Measurements from ENCODE around the gene SETBP1.

Gene SETBP1

GRCh38 chr18:44733069-44733753 lies 52.5 kb downstream of the SETBP1 start:
- no peak for DNase-seq

- no peak for DNase-seq
These were observed 53.2 kb downstream of the SETBP1 start for GRCh38 chr18:44733754-44734465.

GRCh38 chr18:44735096-44735495 lies 54.4 kb downstream of the SETBP1 start:
- no peak for DNase-seq

DNA sequence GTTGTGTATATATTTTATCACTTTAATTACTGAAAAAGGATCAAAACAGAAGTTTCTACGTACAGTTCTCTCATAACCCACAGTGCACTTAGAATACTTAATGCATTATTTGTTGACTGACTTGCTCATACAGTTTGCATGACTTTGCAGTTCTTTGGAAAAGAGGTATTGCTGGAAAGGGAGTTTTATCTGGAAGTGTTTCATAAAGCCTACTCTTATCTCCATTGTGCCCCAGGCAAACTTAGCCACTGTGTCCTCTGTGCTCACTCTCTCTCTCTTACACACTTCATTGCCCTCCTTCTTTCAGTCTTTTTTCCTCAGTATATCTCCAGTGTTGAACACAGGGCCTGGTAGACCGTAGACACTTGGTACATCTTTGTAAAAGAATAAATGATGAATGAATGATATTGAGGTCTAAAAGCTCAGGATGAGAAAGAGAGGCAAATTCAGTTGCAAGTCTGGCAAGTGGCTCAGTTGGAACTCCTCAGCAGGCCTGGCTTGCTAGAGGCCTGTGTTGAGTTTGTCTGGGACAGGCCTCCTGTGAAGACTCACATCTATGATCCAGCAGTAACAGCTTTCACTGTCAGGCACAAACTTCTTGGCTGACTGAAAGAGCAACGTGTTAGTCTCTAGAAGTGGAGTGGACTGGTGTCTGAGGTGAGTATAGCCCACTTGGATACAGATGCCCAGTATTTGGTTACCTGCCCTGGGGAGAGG lies 56.1 kb downstream of the SETBP1 start:
- DNase-seq = no peak

DNA sequence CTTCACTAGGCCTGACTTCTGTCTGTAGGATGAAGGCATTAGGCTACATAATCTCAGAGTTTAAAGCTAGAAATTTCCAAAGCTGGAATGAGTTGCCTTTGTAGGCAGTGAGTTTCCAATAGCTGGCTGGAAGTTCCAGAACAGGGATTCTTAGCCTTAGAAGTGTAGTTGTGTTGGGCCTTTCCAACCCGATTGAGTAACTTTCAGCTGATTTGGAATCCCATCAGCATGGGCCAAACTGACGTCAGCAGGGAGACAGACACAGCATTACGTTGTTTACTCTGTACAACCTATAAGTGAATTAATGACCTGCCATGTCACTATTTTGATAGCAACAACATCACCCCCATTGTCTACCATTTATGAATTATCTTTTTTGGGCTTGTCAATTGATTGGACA lies 56.9 kb downstream of the SETBP1 start:
- DNase-seq = no peak

- DNase-seq = no peak
These were observed 59.3 kb downstream of the SETBP1 start for GRCh38 chr18:44740000-44740399.

GRCh38 chr18:44741085-44741484 lies 60.4 kb downstream of the SETBP1 start:
- no peak for DNase-seq

GRCh38 chr18:44741511-44741910 lies 60.8 kb downstream of the SETBP1 start:
- no peak for DNase-seq

- DNase-seq = no peak
These were observed 61.4 kb downstream of the SETBP1 start for GRCh38 chr18:44742126-44742525.

GRCh38 chr18:44742718-44743311 lies 62.1 kb downstream of the SETBP1 start:
- no peak for DNase-seq

DNA sequence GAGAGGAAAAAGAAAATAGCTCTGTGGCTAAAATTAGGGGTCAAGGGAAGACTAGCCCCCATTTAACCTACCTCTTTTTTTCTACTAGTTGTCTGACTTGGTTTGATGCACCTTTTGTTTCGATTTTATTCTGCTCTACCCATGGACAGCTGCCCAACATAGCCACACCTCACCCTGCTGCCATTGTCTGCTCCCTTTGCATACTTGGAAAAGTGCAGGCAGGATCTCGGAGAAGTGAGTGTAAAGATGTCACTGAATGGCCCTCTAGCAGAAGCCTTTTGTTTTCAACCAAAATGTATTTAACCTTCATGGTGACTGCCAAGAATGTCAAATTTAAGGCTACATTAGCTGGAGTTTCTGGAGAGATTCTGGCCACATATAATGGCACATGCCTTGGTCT lies 62.9 kb downstream of the SETBP1 start:
- no peak for DNase-seq

GRCh38 chr18:44744161-44745121 lies 63.8 kb downstream of the SETBP1 start:
- no peak for DNase-seq

GRCh38 chr18:44747157-44747556 lies 66.5 kb downstream of the SETBP1 start:
- no peak for DNase-seq

DNA sequence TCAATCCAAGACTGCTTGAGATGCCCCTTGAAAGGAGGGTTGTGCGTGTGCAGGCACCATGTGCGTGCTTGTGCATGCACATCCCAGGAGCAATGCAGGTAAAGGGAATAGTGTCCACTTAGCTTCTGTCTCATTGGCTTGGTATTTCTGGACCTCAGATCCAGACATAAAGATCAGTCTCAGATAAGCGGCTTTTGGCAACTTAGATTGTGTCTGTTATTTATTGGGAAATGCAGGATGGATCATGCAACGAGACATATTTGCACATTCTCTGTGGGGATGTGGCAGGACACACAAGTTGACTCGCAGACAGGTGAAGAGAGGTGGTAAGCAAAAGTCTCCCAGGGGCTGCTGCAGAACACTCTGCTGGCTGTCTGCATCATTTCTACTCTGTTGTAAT lies 67.9 kb downstream of the SETBP1 start:
- DNase-seq = no peak

DNA sequence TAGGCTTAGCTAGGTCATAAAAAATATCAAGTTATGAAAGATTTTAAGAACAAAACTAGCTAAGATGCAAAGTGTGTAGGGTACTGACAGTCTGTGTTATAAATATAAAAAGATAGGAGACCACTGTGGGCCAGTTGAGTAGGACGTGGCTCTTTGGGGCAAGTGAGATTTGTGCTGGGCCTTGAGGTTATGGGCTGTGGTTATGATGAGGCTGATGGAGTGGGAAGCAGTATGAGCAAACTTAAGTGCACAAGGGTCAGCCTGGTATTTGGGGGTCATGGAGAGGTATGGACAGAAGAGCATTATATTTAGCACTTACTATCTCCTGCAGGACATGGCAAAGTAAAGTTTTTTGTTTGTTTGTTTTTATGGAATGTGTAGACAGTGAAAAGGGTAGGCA lies 70.1 kb downstream of the SETBP1 start:
- no peak for DNase-seq

GRCh38 chr18:44754567-44754966 lies 73.9 kb downstream of the SETBP1 start:
- no peak for DNase-seq

- no peak for DNase-seq
These were observed 78.4 kb downstream of the SETBP1 start for GRCh38 chr18:44758861-44759631.

- DNase-seq = no peak
These were observed 79.2 kb downstream of the SETBP1 start for GRCh38 chr18:44759925-44760342.

GRCh38 chr18:44761812-44762211 lies 81.1 kb downstream of the SETBP1 start:
- no peak for DNase-seq

DNA sequence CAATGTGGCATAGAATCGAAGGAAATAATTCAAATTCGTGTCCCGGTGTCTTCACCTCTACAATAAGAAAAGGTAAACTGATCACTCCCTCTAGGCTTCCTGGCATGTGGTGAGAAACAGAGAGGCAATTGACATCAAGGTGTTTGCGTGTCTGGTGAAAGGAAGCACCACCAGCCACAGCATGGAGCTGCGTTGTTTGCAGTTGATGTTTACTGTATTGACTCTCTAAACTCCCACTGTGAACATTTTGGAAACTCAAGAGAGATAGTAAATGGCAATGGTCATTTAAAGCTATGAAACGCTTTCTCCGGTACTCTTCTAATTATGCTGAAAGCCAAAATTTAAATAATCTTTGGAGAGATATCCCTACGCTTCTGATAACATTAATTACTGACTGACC lies 82.6 kb downstream of the SETBP1 start:
- DNase-seq = no peak

- no peak for DNase-seq
These were observed 84.2 kb downstream of the SETBP1 start for GRCh38 chr18:44764863-44765262.

GRCh38 chr18:44765456-44765855 lies 84.8 kb downstream of the SETBP1 start:
- no peak for DNase-seq

All from activated CD4-positive, CD25-positive, alpha-beta regulatory T cell treated with anti-CD3 and anti-CD28 coated beads, Interleukin-2, amount 50 U/mL, for 72 hours (primary cell).